Lower leg skin (tissue), 4 donors: Measurements from ENCODE around the gene SATB1. TPM values are rescaled to one million over a fixed set of nuclear protein-coding genes. Genes with fewer than 3 reads are reported as not detected.

Experiments used
- DNase-seq, 2 donors: peaks; one replicate each; pipeline ENCODE4 v3.0.0-alpha.2; 2019; ENCODE audit warnings: low spot score in 2 of 2
- H3K4me3 ChIP-seq: fragments of 200-600 bp; sonication (generic); 2 replicates; pipeline ENCODE4 v1.5.1; 2017; ENCODE audit warnings: mild to moderate bottlenecking, low read depth; ENCODE audit not compliant: poor library complexity, severe bottlenecking
- POLR2A ChIP-seq, 2 donors: fragments of 450-650 bp; IDR thresholded peaks; one replicate each; pipeline ENCODE4 v1.6.1; 2016 to 2017; ENCODE audit warnings: antibody characterized with exemption in 2 of 2, mild to moderate bottlenecking in 1 of 2, moderate library complexity in 1 of 2
- WGBS, 2 donors: methylation state at CpG; one replicate each; pipeline ENCODE4 v1.1.5; 2018; 5-methylcytosine and 5-hydroxymethylcytosine counted together
- intact Hi-C: fragments of 100-400 bp; cut with DNase I; formaldehyde crosslinking; loops from one replicate; pipeline ENCODE4 v1.15.0; 2023; ENCODE audit warnings: low total_unique reads
- total RNA-seq, 4 donors: library from RNA; depleted of rRNA; stranded (reverse); fragments of >200 nt; gene quantifications; one replicate each; pipeline ENCODE4 v1.1.0, GENCODE V29; 2016
- TF ChIP-seq, protein P1 (sequence below), 3 donors: fragments of 450-650 bp; IDR thresholded peaks; one replicate each; pipeline ENCODE4 v1.5.1; 2016; ENCODE audit warnings: antibody characterized with exemption in 3 of 3, mild to moderate bottlenecking in 3 of 3, moderate library complexity in 2 of 3

SATB1 gene
- total RNA-seq, 4 donors from 2014 or later, result 16.9 to 33.8 (median 25.7) TPM

DNA sequence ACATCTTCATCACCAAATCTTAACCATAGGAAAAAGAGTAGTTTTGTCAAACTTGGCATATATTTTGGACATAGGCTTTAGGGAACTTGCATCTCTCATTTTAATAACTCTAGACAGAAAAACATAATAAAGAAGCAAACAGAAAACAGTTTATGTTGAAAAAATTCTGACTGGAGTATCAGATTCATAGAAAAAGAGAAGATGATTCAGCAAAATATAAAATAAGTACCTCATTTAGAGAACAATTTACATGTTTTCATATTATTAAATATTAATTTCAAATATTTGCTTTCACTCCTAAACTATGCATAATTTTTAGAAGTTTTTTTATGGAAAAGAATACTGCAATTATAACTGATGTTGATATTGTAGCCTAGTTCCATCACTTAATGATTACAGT lies 12.5 kb downstream of the SATB1 start:
- intact Hi-C loops, result no loop called here
- no peak overlapping the region for H3K4me3 ChIP-seq
- DNase-seq, result no peak
- TF ChIP-seq POLR2A (IDR thresholded peaks at IDR 0.05), result no peak
- TF ChIP-seq, protein P1, sequence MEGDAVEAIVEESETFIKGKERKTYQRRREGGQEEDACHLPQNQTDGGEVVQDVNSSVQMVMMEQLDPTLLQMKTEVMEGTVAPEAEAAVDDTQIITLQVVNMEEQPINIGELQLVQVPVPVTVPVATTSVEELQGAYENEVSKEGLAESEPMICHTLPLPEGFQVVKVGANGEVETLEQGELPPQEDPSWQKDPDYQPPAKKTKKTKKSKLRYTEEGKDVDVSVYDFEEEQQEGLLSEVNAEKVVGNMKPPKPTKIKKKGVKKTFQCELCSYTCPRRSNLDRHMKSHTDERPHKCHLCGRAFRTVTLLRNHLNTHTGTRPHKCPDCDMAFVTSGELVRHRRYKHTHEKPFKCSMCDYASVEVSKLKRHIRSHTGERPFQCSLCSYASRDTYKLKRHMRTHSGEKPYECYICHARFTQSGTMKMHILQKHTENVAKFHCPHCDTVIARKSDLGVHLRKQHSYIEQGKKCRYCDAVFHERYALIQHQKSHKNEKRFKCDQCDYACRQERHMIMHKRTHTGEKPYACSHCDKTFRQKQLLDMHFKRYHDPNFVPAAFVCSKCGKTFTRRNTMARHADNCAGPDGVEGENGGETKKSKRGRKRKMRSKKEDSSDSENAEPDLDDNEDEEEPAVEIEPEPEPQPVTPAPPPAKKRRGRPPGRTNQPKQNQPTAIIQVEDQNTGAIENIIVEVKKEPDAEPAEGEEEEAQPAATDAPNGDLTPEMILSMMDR (IDR thresholded peaks at IDR 0.05), result no peak

DNA sequence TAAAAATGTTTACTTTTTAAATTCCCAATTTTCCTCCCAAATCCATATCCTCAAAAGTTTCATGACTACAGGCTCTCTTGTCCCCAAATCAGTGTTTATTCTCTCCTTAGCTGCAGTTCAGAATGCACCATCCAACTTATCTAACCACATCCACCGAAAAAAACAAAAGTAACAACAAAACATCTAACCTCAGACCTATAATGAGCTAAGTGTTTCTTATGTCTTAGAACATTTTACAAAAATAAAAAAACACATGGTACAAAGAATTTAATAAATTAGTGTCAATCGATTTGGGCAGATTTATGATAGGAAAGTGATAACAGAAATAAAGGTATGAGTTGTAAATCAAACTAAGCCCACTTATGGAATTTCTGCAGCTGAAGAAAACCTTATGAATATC lies 13.6 kb downstream of the SATB1 start:
- intact Hi-C loops, result no loop called here
- DNase-seq, result no peak
- 68 to 74% methylated on average over 2 of the region's 2 CpGs for WGBS, 2 donors
- TF ChIP-seq, protein P1 (IDR thresholded peaks at IDR 0.05), result no peak
- no peak for TF ChIP-seq POLR2A (IDR thresholded peaks at IDR 0.05)
- no peak overlapping the region for H3K4me3 ChIP-seq

DNA sequence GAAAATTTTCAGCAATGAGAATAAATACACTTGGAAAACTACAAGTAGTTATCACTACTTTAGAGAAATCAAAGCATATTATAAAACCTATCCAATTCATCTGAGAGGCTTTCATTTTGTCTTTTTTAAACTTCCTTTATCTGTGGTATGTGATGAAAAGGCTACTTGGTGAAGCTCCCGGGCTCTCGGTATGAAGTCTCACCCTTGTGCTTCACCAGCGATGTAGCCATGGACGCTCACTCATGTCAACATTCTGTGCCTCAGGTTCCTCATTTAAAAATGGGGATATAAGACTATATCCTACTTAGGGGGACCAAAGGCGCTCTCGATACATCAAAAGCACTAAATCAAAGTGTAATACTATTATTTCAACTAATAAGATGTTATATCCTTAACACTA lies 14.9 kb downstream of the SATB1 start:
- TF ChIP-seq POLR2A (IDR thresholded peaks at IDR 0.05), result no peak
- TF ChIP-seq, protein P1 (IDR thresholded peaks at IDR 0.05), result no peak
- no peak for DNase-seq
- H3K4me3 ChIP-seq, result no peak overlapping the region
- 80% methylated on average over 6 of the region's 6 CpGs for WGBS, 2 donors
- intact Hi-C loops, result no loop called here

DNA sequence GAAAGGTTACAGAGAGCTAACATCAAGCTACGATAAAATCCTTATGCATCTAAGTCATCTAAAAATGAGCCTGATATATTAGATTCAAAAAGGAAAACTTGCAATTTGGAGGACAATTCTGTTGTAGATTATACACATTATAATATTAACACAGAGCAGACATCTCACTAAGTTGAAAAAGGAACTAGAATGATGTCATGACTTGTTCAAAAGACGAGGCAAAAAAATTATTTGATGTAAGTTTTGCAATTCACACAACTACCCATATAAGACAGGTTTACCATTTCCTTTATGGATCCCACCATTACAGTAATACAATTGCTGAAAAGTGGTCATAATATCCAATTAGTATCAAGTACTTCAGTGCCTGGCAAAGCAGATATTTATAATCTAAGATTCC lies 15.9 kb downstream of the SATB1 start:
- 90 to 91% methylated on average over 2 of the region's 2 CpGs for WGBS, 2 donors
- no peak for TF ChIP-seq POLR2A (IDR thresholded peaks at IDR 0.05)
- TF ChIP-seq, protein P1 (IDR thresholded peaks at IDR 0.05), result no peak
- H3K4me3 ChIP-seq, result no peak overlapping the region

DNA sequence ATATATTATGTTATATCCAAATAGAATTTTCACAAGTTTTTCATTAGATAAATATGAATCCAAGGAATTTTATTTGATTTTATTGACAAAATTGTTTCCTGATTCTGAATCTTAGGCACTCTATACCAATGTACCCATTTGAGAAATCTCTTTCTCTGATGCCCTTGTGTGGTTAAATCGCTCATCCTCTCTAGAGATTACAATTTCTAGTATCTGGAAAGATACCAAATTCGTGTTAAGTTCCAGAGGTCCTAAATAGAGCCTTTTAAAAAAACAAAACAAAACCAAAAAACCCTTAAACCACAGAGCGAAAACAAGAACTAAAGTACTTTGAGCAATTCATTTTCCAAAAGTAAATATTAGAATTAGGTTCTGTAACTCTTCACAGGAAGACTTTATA lies 20.0 kb downstream of the SATB1 start:
- DNase-seq, result no peak
- no peak for TF ChIP-seq POLR2A (IDR thresholded peaks at IDR 0.05)
- TF ChIP-seq, protein P1 (IDR thresholded peaks at IDR 0.05), result no peak
- no peak overlapping the region for H3K4me3 ChIP-seq
- intact Hi-C loops, result no loop called here
- WGBS, 2 donors, result 74 to 77% methylated on average over 3 of the region's 3 CpGs

More for the DNA sequence above, 15.9 kb downstream of the SATB1 start:
- intact Hi-C loops, result no loop called here
- DNase-seq, result no peak

DNA sequence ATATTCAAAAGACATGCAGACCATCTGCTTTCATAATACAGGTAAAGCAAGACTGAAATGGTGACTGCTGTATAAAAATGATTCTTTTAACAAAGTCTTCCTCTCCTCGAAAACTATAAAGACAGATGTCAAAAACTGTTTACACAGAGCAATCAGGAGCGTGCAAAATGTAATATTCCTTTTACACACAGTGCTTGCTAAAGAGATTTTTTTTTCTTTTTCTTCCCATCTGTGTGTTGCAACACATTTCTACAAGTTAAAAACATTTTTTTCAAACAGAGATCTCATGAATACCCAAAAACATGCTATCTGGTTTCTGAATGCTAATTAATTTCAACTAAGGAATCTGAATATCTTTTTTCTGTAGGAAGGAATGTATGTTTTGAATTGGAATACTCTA lies 22.1 kb downstream of the SATB1 start:
- WGBS, 2 donors, result 89 to 95% methylated on average over 2 of the region's 2 CpGs
- TF ChIP-seq, protein P1 (IDR thresholded peaks at IDR 0.05), result no peak
- TF ChIP-seq POLR2A (IDR thresholded peaks at IDR 0.05), result no peak
- intact Hi-C loops, result no loop called here

More for the DNA sequence above, 22.1 kb downstream of the SATB1 start:
- DNase-seq, result no peak
- no peak overlapping the region for H3K4me3 ChIP-seq
